Kasumi-1 (cell line): ENCODE measurements around the gene CCDC81.

ENCODE experiments used
- DNase-seq, 2 experiments: peaks; one replicate each; lab custom pipeline; 2025; lab: John Stamatoyannopoulos, UW

Gene CCDC81

DNA sequence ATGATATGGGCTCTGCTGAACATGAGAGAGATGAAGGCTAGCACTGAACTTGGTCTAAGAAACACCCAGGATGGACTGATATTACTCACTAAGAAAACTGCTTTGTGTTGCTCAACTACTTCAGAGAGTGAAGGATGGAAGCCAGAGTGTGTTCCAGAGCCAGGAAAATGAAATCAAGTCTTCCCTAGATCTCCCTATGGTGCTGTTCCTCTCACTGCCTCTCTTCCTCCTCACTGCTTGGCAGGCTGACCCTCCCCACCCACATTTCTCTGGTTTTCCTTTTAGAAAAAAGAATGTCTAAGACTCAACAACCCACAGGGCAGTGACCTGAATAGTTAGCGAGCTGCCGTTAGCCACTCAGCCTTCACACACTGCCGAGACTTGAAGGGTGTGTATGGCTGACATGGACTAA is 65.6 kb downstream of the CCDC81 start:
- no peak for DNase-seq

DNA sequence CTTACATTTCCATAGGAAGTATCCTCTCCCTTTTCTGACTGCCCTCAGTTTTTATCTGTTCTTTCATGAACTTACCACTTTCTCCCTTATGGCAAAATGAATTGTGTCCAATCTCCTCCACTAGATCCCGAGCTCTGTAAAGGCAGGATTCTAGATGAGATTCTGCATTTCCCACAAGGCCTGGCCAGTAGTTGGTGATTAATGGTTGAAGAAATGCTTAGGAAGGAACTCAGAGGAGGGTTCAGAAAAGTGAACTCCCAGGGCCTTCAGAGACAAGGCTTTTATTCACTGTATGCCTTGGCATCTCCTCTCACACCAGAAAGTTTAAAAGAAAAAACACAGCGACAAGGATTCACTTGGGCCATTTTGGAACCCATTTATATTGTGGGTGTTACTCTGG is 66.2 kb downstream of the CCDC81 start:
- no peak for DNase-seq

DNA sequence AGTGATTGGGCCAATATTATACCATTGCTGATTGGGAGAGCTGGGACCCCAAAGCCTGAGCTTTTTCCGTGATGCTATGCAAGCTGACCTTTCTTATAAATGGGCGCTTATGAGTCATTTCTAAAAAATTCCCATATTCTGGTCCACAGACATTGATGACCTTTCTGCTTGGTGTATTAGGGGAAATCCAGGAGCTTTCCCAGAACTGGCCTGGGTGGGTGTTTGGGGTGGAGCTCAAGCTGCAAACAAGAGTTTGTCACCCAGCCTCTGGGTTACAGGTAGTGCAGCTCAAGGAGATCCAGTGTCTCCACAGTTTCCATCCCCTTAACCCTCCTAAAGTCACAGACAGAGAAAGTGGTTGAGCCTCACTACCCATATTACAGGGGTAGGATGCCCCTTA is 67.7 kb downstream of the CCDC81 start:
- no peak for DNase-seq

DNA sequence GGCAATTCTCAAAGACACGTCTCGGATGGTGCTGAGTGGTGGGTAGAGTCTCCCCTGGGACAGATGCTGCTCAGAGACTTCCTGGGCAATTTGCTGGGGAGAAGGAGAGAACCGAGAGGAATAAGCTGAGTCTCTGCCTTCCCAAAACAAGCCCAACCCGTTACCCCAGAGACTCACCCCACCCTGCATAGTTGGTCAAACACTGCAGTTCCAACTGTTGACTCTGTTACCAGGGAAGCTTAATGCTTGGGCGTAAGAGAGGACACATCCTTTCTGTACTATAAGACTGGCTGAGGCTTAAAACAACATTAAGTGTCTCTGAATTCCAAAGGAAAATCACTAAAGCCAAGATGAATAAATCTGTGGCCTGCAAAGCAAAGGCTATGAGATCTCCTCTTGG is 68.1 kb downstream of the CCDC81 start:
- DNase-seq, result no peak

DNA sequence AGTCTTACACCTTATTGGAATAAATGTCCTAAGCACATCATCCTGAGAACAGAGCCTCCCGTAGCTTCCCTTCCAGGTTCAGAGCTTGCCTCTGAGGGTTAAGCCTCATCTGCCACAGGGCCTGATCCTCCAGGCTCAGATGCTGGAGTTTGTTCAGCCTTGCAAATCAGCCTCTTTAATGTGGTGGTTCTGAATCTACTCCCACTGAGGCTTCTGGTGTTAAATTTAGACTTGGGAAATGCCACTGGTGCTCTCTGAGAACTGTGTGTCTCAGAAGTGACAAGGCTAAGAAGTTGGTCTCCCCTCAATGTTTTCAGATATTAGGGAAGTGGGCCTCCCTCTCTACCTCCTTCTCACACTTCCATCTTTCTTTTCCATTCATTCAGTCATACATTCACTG is 68.7 kb downstream of the CCDC81 start:
- DNase-seq, result no peak

DNA sequence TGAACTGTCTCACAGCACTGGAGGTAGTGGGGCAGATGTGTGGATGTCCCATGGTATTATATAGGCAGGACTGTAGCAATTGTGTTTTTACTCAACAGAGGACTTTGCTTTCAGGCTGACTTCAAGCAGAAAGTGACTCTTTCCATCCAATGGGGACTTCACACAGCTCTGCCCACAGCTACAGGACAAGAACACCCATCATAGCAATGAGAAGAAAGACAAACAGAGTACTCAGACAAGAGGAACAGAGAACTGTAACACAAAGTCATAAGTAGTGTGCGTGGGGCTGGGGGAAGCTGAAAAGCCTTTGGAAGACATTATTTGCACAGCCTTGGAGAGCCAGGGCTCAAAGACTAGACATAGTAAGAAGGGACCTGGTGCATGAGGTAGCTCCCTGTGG is 70.3 kb downstream of the CCDC81 start:
- no peak for DNase-seq

DNA sequence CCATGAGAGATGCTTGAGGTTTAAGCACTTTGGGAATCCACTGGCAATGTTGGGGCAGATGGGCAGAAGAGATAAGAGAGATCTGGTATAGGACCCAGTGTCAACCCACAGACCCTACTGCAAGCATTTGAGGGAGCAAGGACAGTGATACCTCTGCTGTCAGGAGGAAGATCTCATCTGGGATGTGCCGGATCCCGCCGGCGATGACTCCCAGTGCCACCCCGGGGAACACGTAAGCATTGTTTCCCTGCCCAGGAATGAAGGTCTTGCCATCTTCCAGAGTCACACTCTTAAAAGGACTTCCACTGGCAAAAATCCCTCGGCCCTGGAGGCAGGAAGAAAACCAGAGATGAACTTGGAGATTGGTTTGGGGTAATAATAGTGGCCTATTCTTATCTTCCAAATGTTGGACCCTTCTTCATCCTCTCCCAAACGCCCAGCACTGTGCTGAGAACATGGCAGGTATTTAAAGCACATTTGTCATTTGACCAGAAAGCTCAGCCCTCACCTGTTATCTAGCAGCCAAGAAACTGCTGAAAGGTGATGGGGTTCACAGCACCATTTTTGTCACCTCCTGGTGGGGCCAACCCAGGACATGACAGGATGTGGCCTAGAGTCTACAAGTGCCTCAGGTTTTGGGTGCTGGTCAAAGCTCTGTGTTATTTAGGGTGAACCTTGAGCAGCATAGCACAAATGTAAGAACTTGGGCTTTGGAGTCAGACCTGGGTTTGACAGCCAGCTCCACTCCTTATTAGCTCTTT is 71.7 kb downstream of the CCDC81 start:
- no peak for DNase-seq

DNA sequence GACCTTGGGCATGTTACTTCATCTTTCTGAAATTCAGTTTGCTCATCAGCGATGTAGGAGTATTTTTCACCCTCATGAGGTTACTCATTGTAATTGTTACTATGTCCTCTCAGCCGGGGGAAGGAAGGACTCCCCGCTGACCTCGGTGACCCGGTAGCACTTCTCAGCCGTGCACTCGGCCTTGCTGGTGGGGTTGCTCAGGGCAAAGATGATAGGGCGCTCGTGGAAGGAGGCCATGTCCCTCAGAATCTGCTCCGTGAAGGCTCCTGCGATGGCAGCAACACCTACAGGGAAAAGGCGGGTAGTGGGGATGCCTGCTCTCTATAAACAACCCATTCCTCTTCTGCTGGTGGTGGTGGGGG is 72.2 kb downstream of the CCDC81 start:
- DNase-seq, result no peak

DNA sequence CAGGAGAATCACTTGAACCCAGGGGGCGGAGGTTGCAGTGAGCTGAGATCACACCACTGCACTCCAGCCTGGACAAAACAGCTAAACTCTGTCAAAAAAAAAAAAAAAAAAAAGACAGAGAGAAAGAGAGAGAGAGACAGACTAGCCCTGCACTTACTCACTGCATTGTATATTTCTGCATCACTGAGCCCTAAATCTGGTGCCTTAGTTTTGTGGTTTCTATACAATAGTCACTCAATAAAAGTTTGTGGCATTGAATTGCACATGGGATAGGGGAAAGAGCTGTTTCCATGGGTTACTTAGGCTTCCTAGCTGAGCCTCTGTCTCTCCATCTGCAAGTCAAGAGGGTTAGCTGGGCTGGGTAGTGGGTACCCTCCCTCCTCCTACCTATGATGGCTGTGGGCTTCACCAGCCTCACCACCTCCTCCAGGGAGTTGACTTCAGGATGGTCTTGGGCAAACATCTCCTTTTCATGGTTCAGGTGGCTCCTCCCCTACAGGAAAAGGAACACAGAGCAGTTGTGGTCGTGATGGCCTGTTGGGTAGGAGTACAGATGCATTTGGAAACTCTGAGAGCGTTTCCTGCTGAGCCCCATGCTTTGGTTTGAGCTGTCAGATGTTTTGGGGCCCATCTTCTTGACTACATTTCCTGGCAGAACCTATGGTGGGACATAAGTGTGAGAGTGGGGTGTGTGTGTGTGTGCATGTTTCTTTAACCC is 73.2 kb downstream of the CCDC81 start:
- DNase-seq, result peak; percentile 83 to 86

DNA sequence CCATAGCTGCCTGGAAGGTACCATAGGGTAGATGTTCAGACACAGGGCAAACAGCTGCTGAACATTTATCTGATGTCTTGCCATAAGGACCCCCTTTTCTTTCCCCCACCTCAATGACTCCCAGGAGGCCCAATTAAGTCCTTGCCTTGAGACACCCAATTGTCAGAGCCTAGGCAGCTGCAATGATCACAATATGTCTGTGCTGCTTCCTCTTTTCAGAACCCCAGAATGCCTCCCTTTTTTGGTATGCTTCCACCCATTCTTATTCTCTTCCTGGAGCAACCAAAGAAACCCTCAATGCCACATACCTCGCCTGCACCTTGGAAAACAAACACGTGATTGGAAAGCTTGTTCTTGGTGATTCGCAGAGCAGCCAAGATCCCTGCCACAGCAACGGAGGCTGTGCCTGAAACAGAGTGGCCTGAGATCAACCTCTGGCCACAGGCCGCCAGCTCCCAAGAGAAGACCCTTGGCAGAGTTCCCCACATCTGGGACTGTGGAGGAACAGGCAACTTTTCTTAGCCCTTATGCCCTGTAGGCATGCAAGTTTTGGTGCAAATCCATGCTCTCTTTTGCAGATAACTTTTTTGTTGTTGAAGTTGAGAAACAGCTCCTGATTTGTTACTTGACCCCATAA is 75.4 kb downstream of the CCDC81 start:
- DNase-seq, result peak; percentile 67 to 68

DNA sequence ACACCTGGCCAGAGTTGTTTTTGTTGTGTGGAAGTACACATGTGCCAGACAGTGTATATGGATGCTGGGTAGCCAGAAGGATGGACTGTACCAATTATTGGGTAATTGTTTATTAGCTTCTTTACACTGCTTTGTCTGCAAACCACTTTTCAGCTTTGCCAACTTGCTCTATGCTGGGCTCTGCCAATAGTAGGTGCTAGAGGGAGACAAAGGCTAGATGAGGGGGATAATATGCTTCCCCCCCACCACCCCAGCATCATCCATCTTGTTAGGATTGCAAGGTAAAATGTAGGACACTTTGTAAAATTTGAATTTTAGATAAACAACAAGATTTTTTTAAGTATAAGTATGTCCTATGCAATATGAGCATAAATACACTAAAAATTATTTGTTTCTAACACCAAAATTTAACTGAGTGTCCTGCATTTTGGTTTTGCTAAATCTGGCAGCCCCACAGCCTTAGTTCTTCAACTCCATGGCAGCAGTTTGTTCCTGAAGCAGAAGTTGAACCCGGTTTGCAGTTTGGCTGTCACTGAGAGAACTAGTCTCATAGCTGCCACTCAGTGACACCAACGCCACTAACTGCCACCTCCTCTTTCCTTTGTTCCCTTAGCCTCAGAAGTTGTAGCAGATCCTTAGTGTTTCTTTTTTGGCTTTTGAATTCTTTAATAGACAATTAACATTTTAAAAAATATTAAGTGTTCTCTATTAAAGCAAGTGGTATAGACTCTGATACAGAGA is 78.8 kb downstream of the CCDC81 start:
- peak in 1 of 2 experiments; percentile 1 for DNase-seq

DNA sequence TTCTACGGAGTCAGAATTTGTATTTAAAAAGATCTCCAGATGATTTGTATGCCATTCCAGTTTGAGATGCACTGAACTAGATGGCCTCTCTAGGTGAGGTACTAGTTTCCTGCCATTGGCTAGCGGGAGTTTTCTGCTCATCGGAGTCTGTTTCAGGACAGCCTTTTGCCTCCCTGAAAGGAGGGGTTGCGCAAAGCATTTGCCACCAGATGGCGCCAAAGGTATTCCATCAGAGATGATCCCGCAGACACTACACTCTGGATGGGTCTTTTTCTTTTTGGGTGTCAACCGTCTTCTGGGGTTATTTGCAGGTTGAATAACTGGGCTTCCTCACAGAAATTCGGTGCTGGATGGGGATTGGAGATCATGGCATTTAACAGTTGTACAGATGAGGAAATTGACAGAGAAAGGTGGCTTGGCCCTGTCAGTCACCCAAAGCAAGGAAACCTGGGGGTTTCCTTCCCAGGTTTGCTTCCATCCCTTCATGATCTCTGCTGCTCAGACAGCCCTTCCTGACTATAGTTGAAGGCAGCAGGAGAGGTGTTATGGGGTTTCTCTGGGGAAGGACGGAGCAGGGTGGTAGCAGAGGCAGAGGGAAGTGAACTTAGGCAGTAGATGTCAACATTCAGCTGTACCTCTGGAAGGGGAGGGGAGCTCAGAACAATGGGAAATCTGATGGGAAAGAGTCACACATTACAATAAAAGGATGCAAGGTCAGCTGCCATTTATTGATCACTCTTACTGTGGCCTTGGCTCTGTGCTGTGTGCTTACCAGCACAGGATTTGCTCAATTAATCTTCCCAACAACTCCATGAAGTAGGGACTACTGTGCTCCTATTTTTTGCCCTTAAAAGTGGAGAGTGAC is 81.6 kb downstream of the CCDC81 start:
- peak; percentile 79 to 83 for DNase-seq

DNA sequence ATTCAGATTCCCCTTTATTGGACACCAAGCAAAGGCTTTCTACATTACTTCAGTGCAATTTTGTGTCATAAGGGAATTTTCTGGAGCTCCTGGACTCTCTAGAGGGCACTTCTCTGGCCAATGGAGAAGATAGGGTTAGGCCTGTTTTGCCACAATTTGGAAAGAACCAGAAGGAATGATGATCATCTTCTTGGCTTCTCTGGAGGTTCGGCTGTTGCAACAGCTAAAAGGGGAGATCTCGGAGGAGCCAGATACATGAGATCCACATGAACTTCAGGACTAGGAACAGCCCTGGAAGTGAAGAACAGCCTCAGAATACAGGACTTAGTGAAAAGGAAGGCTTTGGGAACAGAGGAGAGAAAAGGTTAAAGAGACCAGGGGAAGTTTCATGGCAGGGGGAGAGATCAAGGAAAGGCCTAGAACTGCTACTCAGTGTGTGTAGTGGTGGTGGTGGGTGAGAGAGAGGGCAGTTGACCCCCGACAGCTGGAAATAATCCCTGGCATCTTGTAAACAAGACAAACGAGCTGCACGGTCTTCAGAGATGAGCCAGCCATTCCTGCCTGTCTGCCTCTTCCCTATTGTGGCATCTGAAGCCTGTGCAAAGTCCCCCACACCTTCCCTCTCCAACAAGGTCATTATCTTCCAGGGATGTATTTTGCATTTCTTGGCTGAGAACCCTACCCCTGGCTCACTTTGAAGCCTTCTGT is 83.8 kb downstream of the CCDC81 start:
- DNase-seq, result no peak

DNA sequence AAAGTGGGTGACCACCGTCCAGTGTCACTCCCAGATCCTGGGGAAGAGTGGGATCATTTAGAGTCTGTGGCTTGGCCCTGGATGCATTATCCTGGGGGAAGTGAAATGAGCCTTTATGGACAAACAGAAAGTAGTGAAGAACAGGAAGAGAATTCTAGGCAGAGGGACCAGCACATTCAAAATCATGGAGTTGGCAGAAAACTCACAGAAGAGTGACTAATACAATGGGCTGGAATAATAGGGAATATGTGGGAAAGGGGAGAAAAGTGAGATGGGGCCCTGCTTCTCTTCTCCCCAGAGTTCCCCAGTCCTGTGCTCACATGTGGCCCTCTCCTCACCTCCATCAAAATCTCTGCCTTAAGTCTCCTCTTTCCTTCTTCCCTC is 84.3 kb downstream of the CCDC81 start:
- no peak for DNase-seq

DNA sequence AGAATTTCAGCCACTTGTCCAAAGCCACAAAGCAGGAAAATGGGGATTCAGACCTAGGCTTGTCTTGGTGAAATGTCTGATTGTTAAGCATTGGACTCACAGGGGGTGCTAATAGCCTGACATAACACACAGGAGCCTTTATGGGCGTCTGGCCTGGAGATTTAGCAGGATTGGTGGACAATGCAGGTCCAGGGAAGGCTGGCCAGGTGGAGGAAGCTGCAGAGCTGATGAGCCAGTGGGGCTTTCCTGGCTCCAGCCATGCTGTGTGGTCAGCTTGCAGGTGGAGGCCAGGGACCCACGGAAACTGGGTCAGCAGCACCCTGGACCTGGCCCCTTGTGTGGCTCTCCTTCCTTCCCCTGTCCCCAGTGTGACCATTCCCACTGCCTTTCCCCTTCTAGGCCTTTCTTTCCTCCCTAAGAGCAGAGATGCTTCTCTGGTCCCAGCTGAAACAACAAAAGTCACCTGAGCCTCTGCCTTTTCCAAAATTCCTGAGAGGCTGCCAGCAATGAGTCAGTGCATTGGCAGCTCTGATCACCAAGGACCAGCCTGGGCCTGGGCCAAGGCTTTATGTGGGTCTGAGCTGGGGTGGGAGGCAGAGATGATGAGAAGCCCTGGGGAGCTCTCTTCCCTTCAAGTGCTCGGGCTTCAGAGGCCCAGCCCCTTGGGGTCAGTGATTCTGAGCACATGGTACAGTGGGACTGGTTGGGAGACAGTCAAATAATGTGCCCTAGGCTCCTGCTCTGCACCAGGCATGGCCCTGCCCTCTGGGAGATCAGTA is 85.2 kb downstream of the CCDC81 start:
- no peak for DNase-seq

DNA sequence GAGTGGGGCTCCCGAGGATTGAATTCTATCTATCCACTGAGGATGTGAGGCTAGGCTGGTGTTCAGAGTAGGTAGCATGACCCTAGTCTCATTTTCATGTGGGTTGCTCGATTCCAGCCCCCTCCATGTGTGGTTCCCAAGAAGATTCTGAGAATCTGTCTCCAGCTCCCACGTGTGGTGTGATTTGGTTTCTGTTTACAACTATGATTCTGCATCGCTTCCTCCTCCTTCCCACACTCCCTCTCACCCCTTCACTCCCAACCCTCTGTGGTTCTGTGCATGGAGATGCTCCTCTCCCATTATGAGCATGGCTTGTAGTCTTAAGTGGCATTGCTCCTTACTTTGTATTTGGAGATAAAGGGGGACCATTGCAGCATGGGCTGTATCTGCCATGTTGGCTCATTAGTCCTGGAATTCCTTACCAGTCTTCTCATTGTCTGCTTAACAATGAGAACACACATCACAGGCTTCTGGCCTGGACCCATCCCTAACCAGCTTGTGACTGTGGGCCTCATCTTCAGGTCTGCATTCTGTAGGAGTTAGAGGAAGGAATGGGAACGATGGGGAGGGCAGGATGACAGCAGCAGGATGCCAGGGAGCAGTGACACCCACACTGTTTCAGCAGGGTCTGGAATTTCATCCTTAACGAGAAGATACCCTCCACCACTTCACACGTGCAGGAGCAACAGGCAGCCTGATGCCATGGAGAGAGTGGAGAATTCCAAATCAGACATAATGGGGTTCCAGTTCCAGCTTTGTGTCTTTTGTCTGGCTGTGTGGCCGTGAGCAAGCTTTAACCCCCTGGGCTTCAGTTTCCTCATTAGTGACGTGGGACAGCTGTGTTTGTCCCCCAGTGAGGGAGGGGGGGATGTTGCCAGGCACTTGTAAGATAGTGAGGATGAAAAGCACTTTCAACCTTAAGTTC is 86.0 kb downstream of the CCDC81 start:
- no peak for DNase-seq

DNA sequence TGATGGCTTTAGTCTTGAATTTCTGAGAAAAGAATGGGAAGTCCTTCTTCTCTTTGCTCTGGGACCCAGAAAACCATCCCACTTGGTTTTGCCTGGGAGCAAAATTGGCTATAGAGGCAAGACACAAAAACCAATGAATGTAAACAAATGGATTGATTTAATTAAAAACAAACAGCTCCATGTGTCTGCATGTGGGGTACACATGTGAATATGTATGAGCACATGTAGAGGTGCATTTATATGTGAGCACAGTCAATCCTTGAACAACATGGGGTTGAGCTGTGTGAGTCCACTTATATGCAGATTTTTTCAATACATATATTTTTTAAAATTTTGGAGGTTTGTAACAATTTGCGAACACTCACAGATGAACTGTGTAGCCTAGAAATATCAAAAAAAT is 87.2 kb downstream of the CCDC81 start:
- DNase-seq, result no peak

DNA sequence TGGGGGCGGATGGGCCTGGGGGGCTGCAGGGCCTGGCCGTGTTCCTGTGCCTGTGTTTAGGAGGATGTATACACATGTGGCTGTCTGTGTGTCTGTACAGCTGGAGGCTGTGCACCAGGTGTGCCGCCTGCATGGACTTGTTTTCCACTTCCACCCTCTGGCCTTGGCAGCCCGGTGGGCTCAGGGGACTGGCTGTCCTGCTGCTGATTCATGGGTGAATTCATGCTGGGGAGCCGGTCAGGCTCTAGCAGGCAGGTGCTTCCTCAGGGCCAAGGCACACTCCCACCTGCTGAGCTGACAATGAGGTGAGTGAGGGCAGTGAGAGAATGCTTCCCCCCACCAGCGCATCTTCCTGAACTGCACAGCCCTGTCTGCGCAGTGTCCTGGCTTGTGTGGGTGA is 88.4 kb downstream of the CCDC81 start:
- no peak for DNase-seq

DNA sequence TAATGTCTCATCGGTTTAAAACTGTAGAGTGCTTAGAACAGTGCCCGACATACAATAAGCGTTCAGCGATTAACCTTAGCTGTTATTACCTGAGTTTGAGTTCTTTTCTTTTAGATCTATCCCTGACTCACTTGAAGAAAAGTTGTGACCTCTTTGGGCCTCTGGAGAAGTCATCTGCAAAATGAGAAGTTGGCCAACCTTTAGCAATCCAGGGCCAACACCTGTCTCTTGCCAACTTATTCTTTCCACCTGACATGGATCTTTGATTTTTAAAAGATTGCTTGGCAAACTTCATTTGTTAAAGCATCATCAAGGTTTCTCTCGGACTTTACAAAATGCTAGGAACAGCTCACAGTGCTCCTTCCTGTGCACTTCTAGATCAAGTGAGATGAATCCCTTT is 89.3 kb downstream of the CCDC81 start:
- DNase-seq, result no peak
